Gastroesophageal sphincter (tissue), 4 donors: ENCODE data around the gene CCT2. TPM values are rescaled to one million over a fixed set of nuclear protein-coding genes. Genes with fewer than 3 reads are reported as not detected.
A peak's percentile ranks its signal among the peaks of the same experiment; 100 is the strongest.

Experiments
- ATAC-seq: fragments of 150-250 bp; one replicate; pipeline ENCODE4 v1.9.1; 2016; ENCODE audit warnings: mild to moderate bottlenecking, moderate library complexity
- H3K27ac ChIP-seq, 4 donors: fragments of 200-600 bp; sonication (generic) in 3 of 4; 1 replicate in 3 of 4; 2 replicates in 1 of 4; pipeline ENCODE4 v1.5.1; 2016 to 2019
- H3K27me3 ChIP-seq: fragments of 200-600 bp; sonication (generic); one replicate; pipeline ENCODE4 v1.5.1; 2019
- H3K36me3 ChIP-seq, 2 donors: fragments of 200-600 bp; sonication (generic); one replicate each; pipeline ENCODE4 v1.5.1; 2019; ENCODE audit warnings: control low read depth in 1 of 2
- H3K4me1 ChIP-seq, 3 donors: fragments of 200-600 bp; sonication (generic); 1 replicate in 2 of 3; 2 replicates in 1 of 3; pipeline ENCODE4 v1.5.1; 2016 to 2019; ENCODE audit warnings: control low read depth in 2 of 3
- H3K4me3 ChIP-seq, 2 donors: fragments of 200-600 bp; sonication (generic); one replicate each; pipeline ENCODE4 v1.5.1; 2019; ENCODE audit warnings: mild to moderate bottlenecking in 1 of 2, moderate library complexity in 1 of 2
- H3K9me3 ChIP-seq, 3 donors: fragments of 200-600 bp; sonication (generic); one replicate each; pipeline ENCODE4 v1.5.1; 2017 to 2019; ENCODE audit warnings: control low read depth in 2 of 3
- EP300 ChIP-seq: sonication (generic); formaldehyde crosslinking; IDR thresholded peaks from one replicate; pipeline ENCODE4 v1.6.1; 2017; ENCODE audit warnings: antibody characterized with exemption, mild to moderate bottlenecking
- POLR2A ChIP-seq, 2 donors: fragments of 450-650 bp; IDR thresholded peaks; one replicate each; pipeline ENCODE4 v1.6.1; 2017; ENCODE audit warnings: antibody characterized with exemption in 2 of 2, mild to moderate bottlenecking in 2 of 2, moderate library complexity in 1 of 2
- POLR2AphosphoS5 ChIP-seq: sonication (generic); formaldehyde crosslinking; IDR thresholded peaks from one replicate; pipeline ENCODE4 v1.6.1; 2017; ENCODE audit warnings: antibody characterized with exemption
- WGBS, 2 donors: methylation state at CpG; one replicate each; pipeline ENCODE4 v1.1.5; 2018; ENCODE audit warnings: low coverage in 1 of 2; 5-methylcytosine and 5-hydroxymethylcytosine counted together
- total RNA-seq, 4 donors: library from RNA; depleted of rRNA; stranded (reverse); fragments of >200 nt; gene quantifications; one replicate each; pipeline ENCODE4 v1.1.0, GENCODE V29; 2016
- TF ChIP-seq, protein P1 (sequence below), 4 experiments: fragments of 200-600 bp in 2 of 4; fragments of 450-650 bp in 2 of 4; sonication (generic) in 1 of 4; IDR thresholded peaks; one replicate each; pipeline ENCODE4 v1.5.1; 2017 to 2019; ENCODE audit warnings: antibody characterized with exemption in 4 of 4, mild to moderate bottlenecking in 2 of 4, moderate library complexity in 2 of 4

Gene CCT2
- total RNA-seq, 4 donors from 2014 or later, result 95.4 to 125 (median 110) TPM

GRCh38 chr12:69642531-69642930 is 57.3 kb downstream of the CCT2 start:
- no peak overlapping the region for H3K4me3 ChIP-seq
- H3K27ac ChIP-seq, result no peak overlapping the region
- no peaks in the 10 kb centered on the region for H3K4me1 ChIP-seq
- no peaks in the 10 kb centered on the region for H3K9me3 ChIP-seq
- H3K36me3 ChIP-seq, result no peaks in the 10 kb centered on the region
- TF ChIP-seq POLR2AphosphoS5 (no peak), POLR2A (IDR thresholded peaks at IDR 0.05) (no peak), EP300 (no peak)
- TF ChIP-seq, protein P1, sequence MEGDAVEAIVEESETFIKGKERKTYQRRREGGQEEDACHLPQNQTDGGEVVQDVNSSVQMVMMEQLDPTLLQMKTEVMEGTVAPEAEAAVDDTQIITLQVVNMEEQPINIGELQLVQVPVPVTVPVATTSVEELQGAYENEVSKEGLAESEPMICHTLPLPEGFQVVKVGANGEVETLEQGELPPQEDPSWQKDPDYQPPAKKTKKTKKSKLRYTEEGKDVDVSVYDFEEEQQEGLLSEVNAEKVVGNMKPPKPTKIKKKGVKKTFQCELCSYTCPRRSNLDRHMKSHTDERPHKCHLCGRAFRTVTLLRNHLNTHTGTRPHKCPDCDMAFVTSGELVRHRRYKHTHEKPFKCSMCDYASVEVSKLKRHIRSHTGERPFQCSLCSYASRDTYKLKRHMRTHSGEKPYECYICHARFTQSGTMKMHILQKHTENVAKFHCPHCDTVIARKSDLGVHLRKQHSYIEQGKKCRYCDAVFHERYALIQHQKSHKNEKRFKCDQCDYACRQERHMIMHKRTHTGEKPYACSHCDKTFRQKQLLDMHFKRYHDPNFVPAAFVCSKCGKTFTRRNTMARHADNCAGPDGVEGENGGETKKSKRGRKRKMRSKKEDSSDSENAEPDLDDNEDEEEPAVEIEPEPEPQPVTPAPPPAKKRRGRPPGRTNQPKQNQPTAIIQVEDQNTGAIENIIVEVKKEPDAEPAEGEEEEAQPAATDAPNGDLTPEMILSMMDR (IDR thresholded peaks at IDR 0.05), result no peak
- no peak for ATAC-seq
- H3K27me3 ChIP-seq, result no peaks in the 10 kb centered on the region
- 40 to 66% methylated on average over 1 to 3 of the region's 6 CpGs for WGBS, 2 donors

- no peaks in the 10 kb centered on the region for H3K4me1 ChIP-seq
- H3K36me3 ChIP-seq, result no peaks in the 10 kb centered on the region
- no peak overlapping the region for H3K4me3 ChIP-seq
- no peak for ATAC-seq
- H3K27ac ChIP-seq, result no peak overlapping the region
- TF ChIP-seq EP300, result no peak
- TF ChIP-seq, protein P1 (IDR thresholded peaks at IDR 0.05), result no peak
- no peak for TF ChIP-seq POLR2A (IDR thresholded peaks at IDR 0.05)
- no peak for TF ChIP-seq POLR2AphosphoS5
- no peaks in the 10 kb centered on the region for H3K27me3 ChIP-seq
- no peaks in the 10 kb centered on the region for H3K9me3 ChIP-seq
Observed at GRCh38 chr12:69644511-69644910, 59.3 kb downstream of the CCT2 start.

DNA sequence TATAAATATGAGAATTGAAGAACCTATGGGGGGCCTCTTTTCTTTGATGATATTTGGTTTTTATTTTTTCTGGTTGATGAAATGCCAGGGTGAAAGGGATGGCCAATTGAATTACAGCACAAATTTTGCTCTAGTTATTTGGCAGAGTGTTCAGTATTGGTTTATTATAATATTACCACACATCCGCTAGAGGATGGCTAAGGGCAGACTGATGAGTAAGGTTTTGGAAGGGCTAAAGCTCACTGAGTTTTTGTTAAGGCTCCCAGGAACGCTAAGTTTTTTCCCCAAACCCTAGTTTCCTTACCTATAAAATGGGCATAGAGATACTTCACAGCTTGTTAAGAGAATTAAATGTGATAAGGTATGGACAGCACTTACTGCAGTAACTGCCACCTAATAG is 59.8 kb downstream of the CCT2 start:
- ATAC-seq, result no peak

GRCh38 chr12:69647178-69647577 is 61.9 kb downstream of the CCT2 start:
- no peaks in the 10 kb centered on the region for H3K27me3 ChIP-seq
- H3K9me3 ChIP-seq, result no peaks in the 10 kb centered on the region
- no peak overlapping the region for H3K4me3 ChIP-seq
- no peak for TF ChIP-seq POLR2AphosphoS5
- no peak for TF ChIP-seq EP300
- no peak for TF ChIP-seq POLR2A (IDR thresholded peaks at IDR 0.05)
- TF ChIP-seq, protein P1 (IDR thresholded peaks at IDR 0.05), result no peak
- no peak for ATAC-seq
- no peak overlapping the region for H3K27ac ChIP-seq
- H3K4me1 ChIP-seq, result no peaks in the 10 kb centered on the region
- WGBS, 2 donors, result 54 to 80% methylated on average over 2 to 3 of the region's 4 CpGs
- H3K36me3 ChIP-seq, result no peaks in the 10 kb centered on the region

More for the DNA sequence above, 59.8 kb downstream of the CCT2 start:
- Histone ChIP-seq H3K27ac (no peak overlapping the region), H3K4me3 (no peak overlapping the region), H3K27me3 (no peaks in the 10 kb centered on the region), H3K4me1 (no peaks in the 10 kb centered on the region), H3K9me3 (no peaks in the 10 kb centered on the region), H3K36me3 (no peaks in the 10 kb centered on the region)
- 70 to 83% methylated on average over 1 to 2 of the region's 2 CpGs for WGBS, 2 donors
- no peak for TF ChIP-seq EP300
- TF ChIP-seq, protein P1 (IDR thresholded peaks at IDR 0.05), result no peak
- TF ChIP-seq POLR2AphosphoS5, result no peak
- TF ChIP-seq POLR2A (IDR thresholded peaks at IDR 0.05), result no peak

- 73 to 93% methylated on average over 3 of the region's 3 CpGs for WGBS, 2 donors
- H3K4me1 ChIP-seq, result no peaks in the 10 kb centered on the region
- H3K36me3 ChIP-seq, result no peaks in the 10 kb centered on the region
- H3K27me3 ChIP-seq, result no peaks in the 10 kb centered on the region
- peak; percentile 48 for ATAC-seq
- no peak for TF ChIP-seq POLR2AphosphoS5
- TF ChIP-seq, protein P1 (IDR thresholded peaks at IDR 0.05), result no peak
- no peak for TF ChIP-seq POLR2A (IDR thresholded peaks at IDR 0.05)
- TF ChIP-seq EP300, result no peak
- no peaks in the 10 kb centered on the region for H3K9me3 ChIP-seq
- H3K4me3 ChIP-seq, result no peak overlapping the region
- no peak overlapping the region for H3K27ac ChIP-seq
Observed at GRCh38 chr12:69648476-69648875, 63.2 kb downstream of the CCT2 start.
